ENCODE data around the gene PCDHGC4.

Gene PCDHGC4

GRCh38 chr5:141490771-141491170 is 5.9 kb downstream of the PCDHGC4 start:
- no peak for DNase-seq

DNA sequence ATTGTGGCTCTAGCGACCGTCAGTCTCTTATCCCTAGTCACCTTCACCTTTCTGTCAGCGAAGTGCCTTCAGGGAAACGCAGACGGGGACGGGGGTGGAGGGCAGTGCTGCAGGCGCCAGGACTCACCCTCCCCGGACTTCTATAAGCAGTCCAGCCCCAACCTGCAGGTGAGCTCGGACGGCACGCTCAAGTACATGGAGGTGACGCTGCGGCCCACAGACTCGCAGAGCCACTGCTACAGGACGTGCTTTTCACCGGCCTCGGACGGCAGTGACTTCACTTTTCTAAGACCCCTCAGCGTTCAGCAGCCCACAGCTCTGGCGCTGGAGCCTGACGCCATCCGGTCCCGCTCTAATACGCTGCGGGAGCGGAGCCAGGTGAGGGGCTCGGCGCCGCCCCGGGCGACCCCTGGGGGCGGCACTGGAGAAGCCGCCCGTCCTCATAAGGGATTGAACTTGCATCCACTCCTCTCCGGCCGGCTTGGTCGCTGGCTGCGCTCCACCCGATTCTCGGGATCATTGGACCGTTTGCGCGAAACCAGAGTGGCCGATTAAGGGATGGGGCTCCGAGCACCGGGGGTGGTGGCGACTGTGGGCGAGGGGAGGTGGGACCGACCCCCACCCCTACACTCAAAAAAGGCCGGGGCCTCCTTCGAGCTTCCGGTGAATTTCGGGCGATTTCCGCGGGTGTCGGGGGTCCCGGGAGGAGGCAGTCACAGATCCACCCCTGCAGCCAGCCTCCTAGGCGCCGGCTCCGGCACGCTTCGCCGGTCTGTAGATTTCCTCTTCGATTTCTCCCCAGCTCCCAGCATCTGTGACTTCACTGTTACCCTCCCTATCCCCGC is 6.7 kb downstream of the PCDHGC4 start:
- DNase-seq: no peak

DNA sequence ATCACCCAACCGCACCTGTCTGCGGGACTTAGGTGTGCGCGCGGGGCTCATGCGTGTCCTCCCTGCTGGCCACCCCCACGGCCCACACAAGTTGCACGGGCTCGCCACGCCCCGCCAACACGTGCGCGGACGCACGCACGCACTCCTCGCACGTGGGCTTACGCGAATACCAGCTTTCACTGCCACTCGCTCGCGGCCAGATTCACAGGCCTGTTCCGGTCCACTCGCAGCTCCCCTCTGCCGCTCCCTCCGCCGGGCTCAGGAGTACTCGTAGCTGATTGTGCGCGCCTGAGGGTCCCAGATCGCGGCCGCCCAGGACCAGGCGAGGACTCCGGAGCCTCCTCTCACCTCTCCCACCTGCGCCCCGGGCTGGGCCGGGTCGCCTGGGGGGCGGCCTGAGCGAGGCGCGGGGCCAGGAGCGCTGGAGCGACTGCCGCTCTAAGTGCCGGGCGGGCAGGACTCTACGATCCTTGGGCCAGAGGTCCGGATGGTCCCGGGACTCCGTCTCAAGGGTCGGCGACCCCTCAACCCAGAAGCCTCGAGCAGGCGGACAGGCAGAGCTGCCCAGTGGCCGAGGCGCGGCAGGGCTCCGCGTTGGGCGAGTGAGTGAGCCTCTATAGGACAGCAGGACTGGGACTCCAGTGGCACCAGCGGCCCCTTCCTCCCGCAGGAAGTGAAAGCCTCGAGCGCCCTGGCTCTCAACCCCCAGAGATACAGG is 7.5 kb downstream of the PCDHGC4 start:
- DNase-seq: peak; percentile 71

DNA sequence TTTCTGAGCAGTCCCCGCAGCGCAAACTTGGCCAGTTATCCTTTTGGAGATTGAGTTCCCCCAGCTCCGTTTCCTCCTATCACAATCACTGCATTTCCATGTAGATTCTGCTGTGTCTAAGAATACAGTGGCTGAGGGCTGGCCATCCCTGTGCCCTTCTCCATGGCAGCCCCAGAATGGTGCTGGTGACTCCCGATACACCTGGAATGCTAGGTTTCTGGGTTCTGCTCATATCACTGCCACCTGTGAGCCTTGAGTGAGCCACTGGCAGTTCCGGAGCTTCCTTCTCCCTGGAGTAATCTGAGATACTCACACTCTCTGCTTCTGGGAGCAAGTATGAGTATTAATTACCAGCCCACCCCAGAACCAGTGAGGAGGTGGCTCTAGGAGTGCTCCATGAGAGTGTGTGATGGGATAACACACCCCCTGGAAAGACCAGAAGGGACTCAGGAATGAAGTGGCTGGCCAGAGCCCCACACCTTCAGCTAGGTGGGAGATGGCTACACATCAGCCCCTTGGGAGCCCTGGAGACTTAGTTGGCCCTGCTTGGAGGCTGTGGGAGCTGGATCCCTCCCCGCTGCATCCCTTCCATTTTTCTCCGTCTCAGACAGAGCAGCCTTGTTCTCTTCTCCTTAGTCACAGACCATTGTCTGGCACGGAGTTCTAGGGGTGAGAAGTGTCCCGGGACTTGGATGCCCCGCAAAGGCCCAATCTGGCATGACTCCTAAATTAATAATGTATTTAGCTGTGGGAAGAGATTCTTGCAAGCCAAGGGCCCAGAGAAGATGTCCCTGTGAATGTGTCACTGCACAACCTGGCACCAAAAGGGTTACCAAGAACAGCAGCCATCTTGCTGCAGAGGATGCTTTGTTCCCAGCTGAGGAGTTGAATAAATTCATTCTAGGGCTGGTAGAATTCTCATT is 8.9 kb downstream of the PCDHGC4 start:
- no peak for DNase-seq

DNA sequence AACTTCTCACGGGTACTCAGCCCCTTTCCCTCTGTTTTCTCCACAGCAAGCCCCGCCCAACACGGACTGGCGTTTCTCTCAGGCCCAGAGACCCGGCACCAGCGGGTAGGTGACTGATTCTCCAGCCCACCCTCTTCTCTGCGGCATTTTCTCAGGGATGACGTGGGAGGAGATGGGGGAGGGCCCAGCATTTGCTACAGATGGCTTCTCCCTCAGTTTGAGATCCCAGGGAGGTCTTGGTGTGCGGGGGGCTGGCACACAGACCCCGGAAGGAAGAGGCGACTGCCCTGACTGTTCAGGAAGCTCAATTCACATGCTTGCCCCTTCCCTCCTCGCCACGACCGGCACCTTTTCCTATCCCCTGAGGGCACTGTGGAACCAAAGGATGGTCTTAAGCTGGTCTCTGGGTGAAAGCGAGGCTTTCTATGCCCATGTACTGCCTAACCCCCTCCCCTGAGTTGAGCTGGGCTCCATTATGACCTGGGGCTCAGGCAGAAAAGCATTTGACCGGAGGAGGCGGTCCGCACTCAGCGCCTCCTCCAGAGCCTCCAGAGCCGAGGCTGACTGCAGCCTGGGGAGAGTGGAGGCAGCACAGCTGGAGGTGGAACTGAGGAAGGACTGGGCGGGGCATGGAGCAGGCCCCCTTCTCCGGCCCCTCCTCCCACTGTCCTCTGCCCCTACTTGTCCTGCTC is 10.1 kb downstream of the PCDHGC4 start:
- DNase-seq: no peak

- no peak for DNase-seq
Observed at GRCh38 chr5:141495453-141495811, 10.6 kb downstream of the PCDHGC4 start.

DNA sequence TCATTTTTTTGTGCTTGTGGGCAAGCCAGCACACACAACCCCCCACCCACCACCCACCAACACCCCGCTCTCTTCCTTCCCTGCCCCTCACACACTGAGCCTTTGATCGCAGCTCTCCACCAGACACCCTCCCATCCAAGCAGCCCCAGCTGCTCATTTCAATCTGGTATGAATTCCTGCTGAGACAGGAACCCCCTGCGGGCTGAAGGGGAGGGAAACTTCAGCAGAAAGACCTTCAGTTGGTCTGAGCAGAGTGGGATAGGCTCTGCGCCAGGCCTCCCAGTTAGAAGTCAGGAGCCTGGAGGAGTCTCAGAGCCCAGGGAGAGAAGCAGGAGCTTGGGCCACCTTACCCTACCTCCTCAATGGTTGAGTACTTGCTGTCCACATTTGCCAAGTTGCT is 11.2 kb downstream of the PCDHGC4 start:
- no peak for DNase-seq

GRCh38 chr5:141501761-141502160 is 16.9 kb downstream of the PCDHGC4 start:
- DNase-seq: no peak

- DNase-seq: no peak
Observed at GRCh38 chr5:141503681-141504080, 18.9 kb downstream of the PCDHGC4 start.

- no peak for DNase-seq
Observed at GRCh38 chr5:141504216-141504615, 19.4 kb downstream of the PCDHGC4 start.

DNA sequence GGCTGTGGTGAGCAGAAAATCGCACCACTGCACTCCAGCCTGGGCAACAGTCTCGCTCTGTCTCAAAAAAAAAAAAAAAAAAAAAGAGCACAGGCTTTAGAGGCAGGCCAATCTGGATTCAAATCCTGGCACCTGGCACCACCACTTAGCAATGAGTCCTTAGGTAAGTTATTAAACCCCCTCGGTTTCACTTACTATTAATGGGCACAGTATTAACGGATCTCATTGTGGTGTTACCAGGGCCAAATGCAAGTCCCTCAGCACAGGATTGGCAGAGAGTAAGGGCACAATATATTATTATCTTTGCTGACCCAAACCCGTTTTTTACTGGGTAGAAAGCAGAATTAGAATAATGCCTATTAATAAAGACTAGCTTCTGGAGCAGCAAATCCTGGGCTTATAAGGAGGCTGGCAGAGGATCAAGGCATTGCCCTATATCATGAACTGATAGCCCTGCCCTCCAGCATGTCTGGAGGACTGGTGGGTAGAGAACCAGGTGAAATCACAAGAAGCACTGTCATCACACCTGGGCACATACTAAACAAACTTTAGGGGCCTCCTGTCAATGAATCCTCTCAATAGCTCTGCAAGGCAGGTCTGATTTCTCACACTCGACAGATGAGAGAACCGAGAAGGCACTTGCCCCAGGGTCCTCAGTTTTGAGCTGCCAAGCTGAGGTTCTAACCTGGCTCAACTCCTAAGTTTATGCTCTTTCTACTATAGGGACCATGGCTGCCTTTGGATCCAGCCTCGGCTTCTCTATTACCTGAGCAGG is 21.7 kb downstream of the PCDHGC4 start:
- no peak for DNase-seq

DNA sequence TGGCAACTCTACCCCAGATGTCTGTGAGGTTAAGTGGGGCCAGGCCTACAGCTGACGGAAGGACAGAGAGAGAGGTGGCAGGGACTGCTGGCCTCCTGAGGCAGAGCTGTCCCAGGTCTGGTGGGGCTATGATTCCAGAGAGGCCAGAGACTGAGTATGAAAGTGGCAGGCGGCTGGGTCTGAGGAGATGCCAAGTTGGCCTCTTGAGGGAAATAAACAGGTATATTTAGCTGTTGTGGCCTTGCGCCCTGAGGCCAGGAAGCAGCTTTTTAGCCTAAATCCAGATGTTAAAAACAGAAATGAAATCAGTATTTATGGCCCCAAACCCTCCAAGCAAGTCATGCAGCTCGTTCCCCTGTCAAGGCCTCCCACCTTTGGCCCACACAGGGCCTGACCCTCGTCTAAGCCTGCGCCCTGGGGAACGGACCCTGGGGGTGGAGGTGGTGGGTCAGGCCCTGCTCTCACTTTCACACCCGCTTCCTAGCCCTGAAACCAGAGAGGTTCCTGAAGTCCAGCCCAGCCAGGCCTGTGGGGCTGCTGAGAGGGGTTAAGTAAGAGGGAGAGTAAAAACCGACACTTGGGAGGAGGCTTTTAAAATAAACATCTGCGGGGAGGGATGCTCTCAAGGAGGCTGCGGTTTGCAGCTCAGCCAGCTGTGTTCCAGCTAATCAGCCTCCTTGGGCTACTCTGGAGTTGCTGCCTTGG is 22.7 kb downstream of the PCDHGC4 start:
- DNase-seq: no peak

DNA sequence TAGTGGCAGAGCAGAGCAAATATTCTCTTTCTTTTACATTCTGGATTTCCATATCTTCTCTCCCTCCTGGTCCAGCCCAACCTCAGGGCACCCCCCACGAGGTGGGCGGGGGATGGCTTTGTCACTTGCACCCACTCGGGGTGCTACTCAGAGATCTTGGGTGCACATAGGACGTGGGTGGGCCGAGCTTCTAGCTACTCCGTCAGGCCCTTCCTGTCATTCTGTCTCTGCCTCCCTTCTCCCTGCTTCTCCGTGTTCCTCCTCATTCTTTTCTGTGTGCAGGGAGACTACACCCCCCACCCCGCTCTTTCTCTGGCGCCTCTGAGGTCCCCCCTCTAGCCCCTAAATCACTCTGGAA is 23.6 kb downstream of the PCDHGC4 start:
- DNase-seq: no peak

DNA sequence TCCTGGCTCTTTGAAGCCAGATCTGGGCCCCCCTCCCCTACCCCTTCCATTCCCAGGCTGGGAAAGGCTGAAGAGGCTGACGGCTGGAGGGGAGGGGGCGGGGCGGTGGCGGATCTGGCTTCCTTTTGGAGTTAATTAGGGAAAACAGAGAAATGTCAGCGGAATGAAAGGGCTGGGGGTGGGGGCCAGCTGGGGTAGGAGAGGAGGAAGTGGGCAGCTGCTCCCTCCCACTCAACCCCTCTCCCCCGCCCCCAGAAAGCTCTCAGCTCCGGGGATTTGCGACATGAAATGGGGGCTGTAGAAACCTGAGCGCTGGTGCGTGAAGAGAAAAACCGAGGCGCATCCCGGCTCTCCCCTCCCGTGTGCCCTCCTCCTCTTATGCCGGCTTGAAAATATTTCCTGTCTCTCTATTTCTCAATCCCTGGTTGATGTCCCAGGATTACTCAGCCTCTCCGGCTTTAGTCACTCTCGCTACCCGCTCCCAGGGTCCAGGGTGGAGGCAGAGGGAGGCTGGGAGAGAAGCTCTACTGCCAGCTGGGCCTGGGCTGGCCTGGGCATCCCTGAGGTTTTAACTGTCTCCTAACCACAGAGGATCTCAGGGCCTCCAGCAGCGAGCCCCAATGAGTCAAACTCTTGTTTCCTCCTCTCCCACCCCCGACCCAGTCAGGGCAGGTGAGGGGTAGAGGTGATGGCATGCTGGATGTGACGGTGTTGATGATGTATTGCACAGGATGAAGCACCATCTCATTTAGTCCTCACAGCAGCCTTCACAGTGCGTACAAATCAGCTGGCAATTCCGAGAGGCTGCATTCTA is 24.2 kb downstream of the PCDHGC4 start:
- no peak for DNase-seq

GRCh38 chr5:141510160-141510559 is 25.3 kb downstream of the PCDHGC4 start:
- DNase-seq: no peak

- DNase-seq: no peak
Observed at GRCh38 chr5:141510850-141511601, 26.2 kb downstream of the PCDHGC4 start.

- no peak for DNase-seq
Observed at GRCh38 chr5:141511771-141512325, 27.0 kb downstream of the PCDHGC4 start.

DNA sequence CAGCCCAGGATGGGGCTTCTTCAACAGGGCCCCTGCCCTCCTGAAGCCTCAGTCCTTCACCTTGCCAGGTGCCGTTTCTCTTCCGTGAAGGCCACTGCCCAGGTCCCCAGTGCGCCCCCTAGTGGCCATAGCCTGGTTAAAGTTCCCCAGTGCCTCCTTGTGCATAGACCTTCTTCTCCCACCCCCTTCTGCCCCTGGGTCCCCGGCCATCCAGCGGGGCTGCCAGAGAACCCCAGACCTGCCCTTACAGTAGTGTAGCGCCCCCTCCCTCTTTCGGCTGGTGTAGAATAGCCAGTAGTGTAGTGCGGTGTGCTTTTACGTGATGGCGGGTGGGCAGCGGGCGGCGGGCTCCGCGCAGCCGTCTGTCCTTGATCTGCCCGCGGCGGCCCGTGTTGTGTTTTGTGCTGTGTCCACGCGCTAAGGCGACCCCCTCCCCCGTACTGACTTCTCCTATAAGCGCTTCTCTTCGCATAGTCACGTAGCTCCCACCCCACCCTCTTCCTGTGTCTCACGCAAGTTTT is 27.6 kb downstream of the PCDHGC4 start:
- DNase-seq: peak; percentile 94
